GM18519 (cell line): Measurements from ENCODE around the gene RTP5.

Experiments used
- ATAC-seq: cut with Tn5 transposase; IDR thresholded peaks from one replicate; pipeline ENCODE4 v1.9.1; 2021; ENCODE audit warnings: mild to moderate bottlenecking, moderate library complexity; ENCODE audit not compliant: unreplicated experiment, low FRiP score

Gene RTP5

DNA sequence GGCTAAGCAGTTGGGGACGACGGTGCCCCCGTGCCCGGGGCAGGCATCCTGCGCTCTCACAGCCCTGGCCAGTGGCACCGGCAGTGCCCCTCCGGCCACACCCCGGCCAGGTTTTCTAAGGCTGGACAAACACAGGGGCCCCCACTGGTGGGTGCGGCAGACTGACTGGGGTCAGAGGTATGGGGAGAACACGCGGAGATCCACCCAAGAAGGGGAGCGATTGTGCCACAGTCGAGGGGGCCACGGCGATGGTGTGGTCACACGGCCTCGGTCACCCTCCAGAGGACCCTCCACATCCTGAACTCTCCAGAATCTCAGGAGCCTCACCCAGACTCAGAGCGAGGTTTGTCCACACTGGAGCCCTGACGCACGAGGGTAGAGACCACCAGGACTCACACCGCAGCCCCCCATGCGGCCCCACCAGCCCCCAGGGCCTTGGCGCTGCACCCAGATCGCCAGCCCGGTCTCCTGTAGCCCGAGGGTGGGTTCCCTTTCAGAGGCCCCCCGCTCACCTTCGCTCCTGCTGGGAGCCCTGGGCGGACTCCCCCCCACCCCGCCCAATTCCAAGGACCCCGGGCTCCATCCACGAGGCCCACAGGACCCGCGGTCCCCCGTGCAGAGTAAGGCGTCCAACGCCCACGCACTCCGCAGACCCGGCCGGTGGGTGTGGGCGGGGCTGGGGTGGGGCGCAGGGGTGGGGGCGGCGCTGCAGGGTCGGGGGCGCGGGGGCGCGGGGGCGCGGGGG, 26.0 kb upstream of the RTP5 start:
- ATAC-seq, result no peak

DNA sequence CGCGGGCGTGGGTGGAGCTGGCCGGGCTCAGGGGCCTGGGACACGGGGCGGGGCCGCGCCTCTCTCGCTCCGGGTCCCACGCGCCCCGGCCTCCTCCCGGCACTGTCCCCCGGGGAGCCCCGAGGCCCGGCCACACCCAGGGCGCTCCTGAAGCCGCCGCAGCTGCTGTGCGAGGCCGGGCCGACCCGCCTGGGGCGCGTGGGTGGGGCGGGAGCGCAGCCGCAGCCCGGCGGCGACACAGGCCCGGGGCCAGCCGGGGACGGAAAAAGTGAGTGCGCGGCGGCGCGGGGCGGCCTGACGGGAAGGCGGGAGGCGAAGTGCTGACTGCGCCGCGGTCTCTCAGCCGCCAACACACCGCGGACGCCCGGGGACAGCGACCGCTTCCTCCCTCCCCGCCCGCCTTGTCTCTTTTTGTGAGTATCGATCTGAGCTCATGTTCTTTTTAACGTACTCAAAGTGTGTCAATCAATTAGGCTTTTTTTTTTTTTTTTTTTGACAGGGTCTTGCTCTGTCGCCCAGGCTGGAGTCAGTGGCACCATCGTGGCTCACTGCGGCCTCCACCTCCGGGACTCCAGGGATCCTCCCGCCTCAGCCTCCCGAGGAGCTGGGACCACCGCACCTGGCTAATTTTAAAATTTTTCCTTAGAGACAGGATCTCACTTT, 25.3 kb upstream of the RTP5 start:
- ATAC-seq, result no peak

DNA sequence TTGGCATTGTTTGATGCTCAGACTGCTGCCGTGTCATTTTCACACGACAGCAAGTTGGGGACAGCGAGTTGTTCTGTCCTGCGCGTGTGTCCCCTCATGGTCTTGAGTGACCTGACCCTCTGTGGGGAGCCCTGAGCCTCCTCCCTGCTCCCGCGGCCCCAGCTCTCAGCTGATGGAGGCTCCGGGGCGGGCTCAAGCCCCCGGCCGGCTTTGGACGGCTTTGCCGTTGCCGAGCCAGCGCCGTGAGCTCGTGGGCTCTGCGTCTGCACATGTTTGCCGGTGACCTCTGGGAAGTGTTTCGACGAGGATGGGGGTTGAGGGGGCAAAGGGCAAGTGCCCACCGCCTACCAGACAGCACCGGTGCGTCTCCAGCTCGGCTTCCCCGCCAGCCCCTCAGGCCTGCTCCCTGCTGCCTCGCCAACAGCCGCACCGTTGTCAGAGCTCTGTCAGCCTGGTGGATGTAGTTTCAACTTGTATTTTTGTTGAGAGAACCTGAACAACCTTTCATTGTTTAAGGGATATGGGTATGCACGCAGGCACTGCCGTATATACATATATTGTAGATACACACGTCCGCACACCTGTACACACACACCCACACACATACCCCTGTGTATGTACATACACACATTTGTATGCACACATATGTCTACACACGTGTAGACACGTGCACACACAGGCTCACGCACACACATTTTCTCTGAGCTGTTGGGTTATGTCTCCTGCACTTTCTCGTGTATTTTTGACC, 24.5 kb upstream of the RTP5 start:
- ATAC-seq, result no peak

DNA sequence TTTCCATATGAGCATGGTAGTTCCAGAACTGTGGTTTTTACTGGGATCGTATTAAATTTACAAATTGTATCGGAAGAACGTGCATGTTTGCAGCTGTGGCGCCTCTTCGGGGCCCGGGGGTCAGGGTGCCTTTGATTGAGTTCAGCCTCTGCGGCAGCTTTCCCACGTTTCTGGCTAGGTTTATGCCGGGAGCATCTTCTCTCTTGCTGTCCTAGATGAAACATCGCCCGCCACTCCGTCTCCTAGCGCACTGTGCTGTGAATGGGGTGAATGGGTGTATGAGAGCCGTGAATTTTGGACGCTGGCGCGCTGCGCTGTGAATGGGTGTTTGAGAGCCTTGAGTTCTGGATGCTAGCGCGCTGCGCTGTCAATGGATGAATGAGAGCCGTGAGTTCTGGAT, 23.1 kb upstream of the RTP5 start:
- no peak for ATAC-seq

DNA sequence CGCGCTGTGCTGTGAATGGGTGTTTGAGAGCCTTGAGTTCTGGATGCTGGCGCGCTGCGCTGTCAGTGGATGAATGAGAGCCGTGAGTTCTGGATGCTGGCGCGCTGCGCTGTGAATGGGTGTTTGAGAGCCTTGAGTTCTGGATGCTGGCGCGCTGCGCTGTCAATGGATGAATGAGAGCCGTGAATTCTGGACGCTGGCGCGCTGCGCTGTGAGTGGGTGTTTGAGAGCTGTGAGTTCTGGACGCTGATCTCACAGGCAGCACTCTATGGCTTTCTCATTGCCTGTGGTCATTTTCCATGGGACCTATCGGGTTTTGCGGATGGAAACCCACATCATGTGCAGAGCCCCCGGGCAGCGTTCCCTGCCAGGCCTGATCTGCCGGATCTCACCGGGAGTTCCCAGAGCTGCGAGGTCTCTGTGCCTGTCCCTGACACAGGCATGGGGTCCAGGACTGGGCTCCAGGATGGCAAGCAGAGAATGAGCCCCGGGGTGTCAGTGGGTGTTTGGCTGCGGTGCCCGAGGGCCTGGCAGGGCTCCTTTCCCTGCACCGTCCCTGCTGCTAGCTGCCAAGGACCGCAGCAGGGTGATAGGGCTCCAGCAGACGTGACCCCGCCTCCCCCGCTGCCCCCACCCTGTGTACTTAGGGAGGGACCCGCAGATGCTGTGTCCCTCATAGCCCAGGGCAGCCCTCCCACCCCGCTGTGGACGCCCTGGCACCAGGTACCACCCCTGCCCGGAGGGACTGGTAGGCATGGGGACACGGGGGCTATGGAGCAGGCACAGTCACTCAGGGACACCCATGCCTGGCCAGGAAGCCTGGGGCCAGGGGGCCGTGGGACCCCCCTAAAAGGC, 20.5 kb upstream of the RTP5 start:
- ATAC-seq, result no peak

DNA sequence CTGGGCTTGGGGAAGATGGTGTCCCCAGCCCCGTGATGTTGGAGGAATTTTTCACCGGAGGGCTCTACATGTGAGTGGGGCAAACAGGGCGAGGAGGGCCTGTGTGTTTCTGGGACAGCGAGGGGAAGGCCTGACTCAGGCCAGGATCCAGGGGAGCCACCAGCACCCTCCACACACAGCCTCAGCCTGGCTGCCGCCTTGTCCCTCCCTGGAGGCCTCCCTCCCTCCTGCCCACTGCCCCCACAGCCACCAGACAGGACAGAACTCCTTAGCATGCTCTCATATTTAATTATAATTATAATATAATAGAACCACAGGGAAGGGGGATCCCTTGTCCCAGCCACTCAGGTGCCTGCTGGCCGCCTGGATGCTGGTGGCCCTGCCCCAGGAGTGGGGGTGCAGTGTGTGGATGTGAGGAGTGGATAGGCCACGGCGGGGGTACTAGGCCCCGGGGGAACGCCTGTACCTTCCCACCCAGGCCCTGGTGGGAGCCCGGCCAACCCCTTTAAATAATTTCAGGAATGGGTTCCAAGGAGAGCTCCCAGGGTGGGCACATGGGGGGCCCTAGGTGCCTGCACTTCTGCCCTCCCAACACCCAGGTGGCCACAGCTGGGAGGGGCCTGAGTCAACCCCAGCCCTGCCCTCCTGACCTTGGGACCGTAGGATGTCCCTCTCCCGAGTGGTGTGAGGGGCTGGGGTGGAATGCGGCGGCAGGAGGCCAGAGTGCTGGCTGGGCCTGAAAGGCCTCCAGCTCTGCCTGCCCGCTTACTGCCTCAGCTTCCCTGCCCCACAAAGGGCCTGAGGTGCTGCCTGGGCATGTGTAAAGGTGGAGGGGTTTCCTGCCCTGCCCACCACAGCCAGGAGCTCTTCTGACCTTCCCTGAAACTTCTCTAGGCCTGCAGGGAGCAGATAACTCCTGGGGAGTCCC, 19.6 kb upstream of the RTP5 start:
- no peak for ATAC-seq

DNA sequence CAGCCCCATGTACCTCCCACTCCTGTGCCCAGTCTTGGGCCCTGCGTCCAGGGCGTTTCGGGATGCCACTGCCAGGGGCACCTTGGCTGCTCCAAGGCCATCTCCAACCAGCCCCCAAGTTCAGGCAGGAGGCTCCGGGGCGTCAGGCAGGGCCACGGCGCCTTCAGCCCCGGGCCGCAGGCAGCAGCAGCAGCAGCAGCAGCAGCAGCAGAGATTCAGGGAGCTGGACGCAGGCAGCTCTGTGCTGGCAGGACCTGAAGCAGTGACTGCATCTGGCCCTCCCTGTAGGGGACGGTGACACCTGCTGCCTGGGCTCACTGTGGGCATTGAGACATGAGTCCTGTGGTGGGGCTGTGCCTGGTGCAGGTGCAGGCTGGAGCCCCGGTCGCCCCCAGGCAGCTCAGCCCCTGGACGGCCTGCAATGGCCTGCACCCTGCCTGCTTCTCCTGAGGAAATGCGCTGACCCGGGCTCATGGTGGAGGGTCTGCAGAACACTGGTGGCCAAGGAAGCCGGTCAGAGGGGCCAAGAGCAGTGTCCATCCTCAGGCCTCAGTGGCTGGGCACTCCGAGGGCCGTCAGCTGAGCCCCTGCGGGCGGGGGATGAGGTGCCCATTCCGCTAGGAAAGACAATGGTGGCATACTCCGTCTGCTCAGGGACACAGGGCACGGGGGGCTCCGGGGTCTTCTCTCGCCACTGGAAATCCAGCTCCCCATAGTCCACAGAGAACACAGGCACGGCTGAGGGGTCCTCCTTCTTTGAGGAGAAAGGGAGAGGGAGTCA, 18.8 kb upstream of the RTP5 start:
- no peak for ATAC-seq

DNA sequence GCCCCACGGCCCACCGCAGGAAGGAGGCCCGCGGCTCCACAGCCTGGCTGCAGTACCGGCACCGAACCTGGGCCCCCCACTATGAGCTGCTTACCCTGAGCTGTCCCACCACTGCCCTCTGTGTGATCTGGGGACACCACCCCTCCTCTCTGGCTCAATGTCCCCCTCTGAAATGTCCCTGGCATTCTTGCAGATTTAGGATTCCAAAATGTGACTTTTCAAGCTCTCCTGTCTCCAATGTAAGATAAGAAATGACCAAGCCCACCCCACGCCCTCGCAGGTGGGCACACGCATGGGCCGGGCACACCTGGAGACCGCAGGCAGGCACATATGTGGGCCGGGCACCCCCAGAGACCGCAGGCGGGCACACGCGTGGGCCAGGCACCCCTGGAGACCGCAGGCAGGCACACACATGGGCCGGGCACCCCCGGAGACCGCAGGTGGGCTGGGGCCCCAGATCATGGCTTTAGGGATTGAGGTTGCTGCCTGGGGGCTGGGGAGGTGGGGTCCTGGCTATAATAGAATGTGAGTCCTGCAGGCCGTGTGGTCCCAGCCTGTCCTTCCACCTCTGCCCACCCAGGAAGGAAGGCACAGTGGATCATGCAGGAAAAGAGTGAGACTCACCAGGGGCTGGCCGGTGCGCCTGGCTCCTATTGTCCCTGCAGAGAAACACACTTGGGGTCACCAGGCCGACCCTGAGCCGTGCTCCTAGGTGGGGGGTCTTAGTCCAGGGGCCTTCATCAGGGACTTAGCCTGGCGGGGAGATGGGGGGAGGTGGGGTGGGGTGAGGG, 18.0 kb upstream of the RTP5 start:
- no peak for ATAC-seq

DNA sequence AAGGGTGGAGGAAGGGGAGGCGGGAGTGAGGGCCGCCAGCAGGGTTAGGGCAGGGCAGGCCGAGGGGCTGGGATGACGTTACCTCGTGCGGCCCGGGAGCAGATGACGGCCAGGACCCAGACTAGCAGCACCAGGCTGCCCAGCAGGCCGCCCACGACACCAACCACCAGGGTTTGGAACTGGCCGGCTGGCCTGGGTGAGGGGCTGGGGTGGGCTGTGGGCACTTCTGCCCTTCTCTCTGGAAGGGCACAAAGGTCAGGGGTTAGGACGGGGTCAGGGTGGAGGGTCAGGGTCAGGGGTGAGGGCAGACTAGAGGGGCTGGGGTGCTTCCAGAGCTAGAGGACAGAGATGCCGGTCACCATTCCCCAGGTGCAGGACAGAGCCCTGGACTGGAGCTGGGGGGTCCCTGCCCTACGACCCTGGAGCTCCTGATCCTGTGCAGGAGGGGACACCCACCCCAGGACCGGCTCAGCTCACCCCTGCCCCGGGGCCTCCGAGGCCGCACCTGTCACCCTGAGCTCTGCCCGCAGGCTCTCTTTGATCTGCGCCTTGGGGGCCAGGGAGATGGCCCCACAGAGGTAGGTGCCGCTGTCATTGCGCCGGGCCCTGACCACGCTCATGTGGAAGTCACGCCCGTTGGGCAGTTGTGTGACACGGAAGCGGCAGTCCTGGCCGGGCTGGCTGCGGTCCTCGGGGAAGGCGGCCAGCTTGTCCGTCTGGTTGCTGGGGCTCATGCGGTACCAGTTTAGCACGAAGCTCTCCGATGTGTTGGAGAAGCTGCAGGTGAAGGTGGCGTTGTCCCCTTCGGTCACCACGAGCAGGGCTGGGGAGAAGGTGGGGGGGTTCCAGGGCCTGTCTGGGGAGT, 17.2 kb upstream of the RTP5 start:
- ATAC-seq, result no peak

DNA sequence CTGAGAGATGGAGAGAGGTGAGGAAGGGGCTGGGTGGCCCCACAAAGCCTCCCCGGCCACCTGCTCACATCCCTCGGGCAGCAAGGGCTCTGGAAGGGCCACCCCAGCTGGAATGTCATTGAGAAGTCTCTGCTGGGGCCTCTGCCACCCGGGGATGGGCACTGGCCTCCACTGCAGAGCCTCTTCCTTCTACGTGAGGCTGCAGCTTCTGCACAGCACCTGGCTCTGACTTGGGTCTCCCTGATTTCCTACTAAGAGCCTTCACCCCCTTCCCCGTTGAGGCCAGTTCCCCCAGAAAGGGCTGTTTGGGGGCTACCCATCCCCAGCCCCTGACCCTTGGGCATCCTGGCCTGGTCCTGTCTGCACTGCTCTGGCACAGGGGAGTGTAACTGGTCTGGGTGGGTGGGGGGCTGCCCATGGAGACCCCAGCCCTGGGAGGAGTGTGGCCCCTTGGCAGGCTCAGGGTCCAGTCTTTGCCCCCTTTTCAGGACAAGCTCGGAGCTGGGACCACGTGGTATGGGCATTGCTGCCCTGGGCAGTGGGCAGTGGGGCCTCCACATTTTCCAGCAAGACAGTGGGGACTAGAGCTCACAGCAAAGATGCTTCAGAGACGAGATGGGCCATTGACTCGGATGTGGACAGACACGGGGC, 16.4 kb upstream of the RTP5 start:
- no peak for ATAC-seq

DNA sequence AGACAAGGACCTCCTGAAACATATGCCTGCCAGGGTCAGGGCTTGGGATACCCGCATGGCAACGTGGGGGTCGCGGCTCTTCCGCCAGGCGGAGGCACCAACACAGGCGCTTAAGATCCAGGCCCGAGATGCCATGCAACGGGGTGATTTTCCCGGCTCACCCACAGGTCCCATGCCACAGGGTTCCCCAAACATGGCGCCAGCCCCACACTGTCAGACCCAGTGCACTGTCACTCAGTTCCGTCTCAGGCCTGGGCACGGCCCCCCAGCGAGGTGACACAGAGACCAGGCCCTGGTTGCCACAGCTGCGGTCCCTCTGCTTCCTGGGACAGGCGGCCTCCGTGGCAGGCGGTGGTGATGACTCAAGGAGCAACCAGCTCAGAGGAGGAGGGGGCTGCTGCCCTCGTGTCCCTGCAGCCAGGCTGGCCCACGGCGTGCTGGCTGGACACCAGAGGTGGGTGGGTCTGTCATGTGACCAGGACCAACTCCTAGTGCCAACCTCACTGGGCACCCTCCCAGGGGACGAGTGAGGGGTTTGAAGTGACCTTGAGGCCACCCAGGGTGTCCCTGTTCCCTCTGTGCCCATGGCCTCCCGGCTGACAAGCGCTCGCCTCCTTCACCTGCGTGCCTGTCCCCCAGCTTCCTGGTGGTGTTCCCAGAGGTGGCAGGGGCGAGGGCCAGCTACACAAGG, 15.7 kb upstream of the RTP5 start:
- ATAC-seq, result no peak

DNA sequence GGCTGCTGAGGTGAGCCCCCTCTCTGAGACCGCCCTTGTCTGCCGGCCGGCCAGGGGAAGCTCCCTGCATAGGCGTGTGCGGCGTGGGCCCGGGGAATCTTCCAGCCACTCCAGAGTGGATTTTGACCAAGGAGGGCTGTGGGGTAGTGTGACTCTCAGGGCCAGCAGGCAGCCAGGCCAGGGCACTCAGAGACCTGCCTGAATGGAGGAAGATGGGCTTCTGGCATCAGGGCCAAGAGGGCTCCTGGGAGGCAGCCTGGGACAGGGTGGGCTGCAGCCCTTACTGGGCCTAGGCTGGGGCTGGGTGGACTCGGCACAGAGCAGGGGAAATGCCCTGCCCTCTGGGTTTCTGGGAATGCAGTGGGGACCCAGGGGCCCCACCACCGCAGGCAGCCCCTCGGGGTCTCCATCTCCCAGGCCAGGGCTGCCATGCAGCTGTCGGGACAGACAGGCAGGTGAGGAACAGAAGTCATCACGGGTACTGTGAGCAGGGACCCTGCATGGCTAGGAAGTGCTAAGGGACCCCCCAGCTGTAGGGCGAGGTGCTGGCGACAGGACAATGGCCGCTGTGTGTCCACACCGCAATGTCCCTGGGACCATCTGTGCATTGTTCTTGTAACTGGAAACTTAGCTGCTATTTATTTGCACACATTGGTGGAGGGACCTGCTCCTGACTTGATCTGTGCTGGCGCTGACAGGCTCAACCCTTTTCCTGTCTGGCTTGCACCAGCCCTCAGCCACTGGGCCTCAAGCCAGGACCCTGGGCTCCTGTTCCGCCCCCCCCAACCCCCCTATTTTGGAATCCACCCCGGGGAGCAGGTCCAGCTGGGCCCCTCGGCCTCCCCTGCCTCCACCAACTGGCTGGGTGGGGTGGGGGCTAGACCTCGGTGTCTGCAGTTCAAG, 14.9 kb upstream of the RTP5 start:
- ATAC-seq, result no peak

DNA sequence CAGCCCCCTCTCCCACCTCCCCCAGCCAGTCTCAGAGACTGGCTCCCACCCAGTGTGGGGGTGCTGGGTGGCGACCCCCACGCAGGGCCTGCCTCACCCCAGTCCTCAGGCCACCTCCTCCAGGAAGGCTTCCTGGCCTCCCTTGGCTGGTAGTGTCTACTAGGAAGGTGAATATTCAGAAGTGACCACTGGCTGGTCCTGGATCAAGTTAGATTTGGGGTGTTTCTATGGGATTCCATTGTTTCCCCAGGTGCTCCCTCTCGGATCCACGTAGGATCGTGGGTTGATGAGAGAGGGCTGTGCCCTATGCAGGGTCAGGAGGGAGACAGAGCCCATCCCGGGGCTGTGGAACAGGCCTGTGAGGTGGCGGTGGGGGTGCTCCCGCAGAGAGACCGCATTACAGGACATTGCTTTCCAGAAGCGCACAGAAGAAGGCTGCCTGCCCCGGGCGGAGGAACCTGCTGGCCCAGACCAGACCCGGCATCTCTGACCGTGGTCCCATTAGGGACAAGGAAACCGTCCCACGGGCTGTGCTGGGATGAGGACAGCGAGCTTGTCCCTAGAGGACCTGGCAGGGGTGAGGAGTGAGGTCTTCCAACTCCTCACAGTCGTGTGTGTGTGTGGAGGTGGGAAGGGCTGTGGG, 14.2 kb upstream of the RTP5 start:
- no peak for ATAC-seq

DNA sequence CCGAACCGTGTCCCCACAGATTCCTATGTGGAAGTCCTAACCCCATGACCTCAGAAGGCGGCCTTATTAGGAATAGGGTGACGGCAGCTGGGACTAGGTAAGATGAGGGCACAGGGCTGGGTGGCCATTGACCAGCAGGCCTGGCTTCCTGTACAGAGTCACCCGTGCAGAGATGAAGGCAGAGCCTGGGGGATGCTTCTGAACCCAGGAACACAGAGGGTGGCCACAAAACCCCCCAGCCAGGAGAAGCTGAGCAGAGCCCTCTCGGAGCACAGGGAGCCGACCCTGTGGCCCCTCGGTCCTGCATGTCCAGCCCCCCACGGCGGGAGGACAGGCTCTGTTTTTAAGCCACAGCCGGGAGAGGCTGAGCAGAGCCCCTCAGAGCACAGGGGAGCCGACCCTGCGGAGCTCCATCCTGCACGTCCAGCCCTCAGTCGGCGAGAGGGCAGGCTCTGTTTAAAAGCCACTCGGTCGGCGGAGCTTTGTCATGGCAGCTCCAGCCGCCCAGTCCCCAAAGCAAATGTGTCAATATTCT, 13.6 kb upstream of the RTP5 start:
- no peak for ATAC-seq
